ENCODE data around the gene NNT.

GRCh38 chr5:43687275-43687674 is 84.3 kb downstream of the NNT start:
- TF ChIP-seq CTCF (IDR thresholded peaks at IDR 0.05) (no peak), POLR2A (IDR thresholded peaks at IDR 0.05) (no peak)

Measured in heart left ventricle (tissue), 13 donors.